K562 (cell line): ENCODE measurements around the gene LYPD5.

Experiments
- CBX8 ChIP-seq: fragments of 200-600 bp; sonication (generic); IDR thresholded peaks from 2 replicates; pipeline ENCODE4 v1.6.1; 2012; ENCODE audit warnings: borderline replicate concordance, mixed run types, low read depth, mild to moderate bottlenecking, moderate library complexity, mixed read lengths, low read length, control low read depth, inconsistent platforms; ENCODE audit not compliant: poor library complexity, severe bottlenecking; ENCODE audit errors: extremely low read depth
- CREM ChIP-seq: IDR thresholded peaks from 2 replicates; pipeline ENCODE4 v1.6.1; 2014; ENCODE audit warnings: antibody characterized with exemption, low read depth
- DEAF1 ChIP-seq: fragments of 450-650 bp; formaldehyde crosslinking; IDR thresholded peaks from 2 replicates; pipeline ENCODE4 v1.4.0; 2020; ENCODE audit warnings: mild to moderate bottlenecking, moderate library complexity
- EZH2 ChIP-seq: IDR thresholded peaks from 2 replicates; pipeline ENCODE4 v1.6.1; 2012; ENCODE audit warnings: low read depth, mild to moderate bottlenecking, inconsistent platforms, low read length, borderline replicate concordance
- JUND ChIP-seq, 2 experiments: IDR thresholded peaks; 2 replicates in 1 of 2; 3 replicates in 1 of 2; pipeline ENCODE4 v1.6.1; 2011; ENCODE audit warnings: borderline replicate concordance in 2 of 2, low read depth in 2 of 2, low read length in 2 of 2, improper control_type of control experiment in 1 of 2, missing biosample characterization in 1 of 2, missing genetic modification characterization in 1 of 2, missing genetic modification reagents in 1 of 2
- NONO ChIP-seq, 2 experiments: fragments of 200-400 bp in 1 of 2; fragments of 450-650 bp in 1 of 2; formaldehyde crosslinking in 1 of 2; IDR thresholded peaks; 2 replicates each; pipeline ENCODE4 v1.6.1; 2017; ENCODE audit warnings: low read depth in 2 of 2, mild to moderate bottlenecking in 2 of 2, moderate library complexity in 2 of 2, low read length in 1 of 2
- NR4A1 ChIP-seq, 2 experiments: fragments of 250-450 bp in 1 of 2; fragments of 450-650 bp in 1 of 2; sonication (Bioruptor Pico) in 1 of 2; IDR thresholded peaks; 2 replicates each; pipeline versions ENCODE4 v1.4.0 to v1.6.1; 2016 to 2020; ENCODE audit warnings: mild to moderate bottlenecking in 2 of 2, missing compliant biosample characterization in 1 of 2, missing genetic modification characterization in 1 of 2, moderate library complexity in 1 of 2
- POLR2AphosphoS5 ChIP-seq: IDR thresholded peaks from 2 replicates; pipeline ENCODE4 v1.6.1; 2011; ENCODE audit warnings: mild to moderate bottlenecking, low read depth, low read length, moderate library complexity; ENCODE audit not compliant: control insufficient read depth, insufficient read depth
- PRDM10 ChIP-seq: fragments of 450-650 bp; IDR thresholded peaks from 2 replicates; pipeline ENCODE4 v1.6.1; 2018; ENCODE audit not compliant: partially characterized antibody
- RAD21 ChIP-seq, 2 experiments: fragments of 250-450 bp in 1 of 2; fragments of 450-650 bp in 1 of 2; sonication (Bioruptor Pico) in 1 of 2; formaldehyde crosslinking in 1 of 2; IDR thresholded peaks in 1 of 2; conservative IDR thresholded peaks in 1 of 2; 2 replicates each; pipeline versions ENCODE4 v1.4.0 to v1.8.0; 2020 to 2022; ENCODE audit warnings: mild to moderate bottlenecking in 2 of 2, moderate library complexity in 1 of 2
- ZNF184 ChIP-seq: sonication (generic); formaldehyde crosslinking; IDR thresholded peaks from 2 replicates; pipeline ENCODE4 v1.5.0; 2020; ENCODE audit warnings: missing genetic modification reagents
- TF ChIP-seq, protein P1 (sequence below): sonication (generic); formaldehyde crosslinking; IDR thresholded peaks from 2 replicates; pipeline ENCODE4 v1.5.0; 2020; ENCODE audit warnings: missing genetic modification reagents
- TF ChIP-seq, protein P2 (sequence below), 3 experiments: IDR thresholded peaks in 2 of 3; conservative IDR thresholded peaks in 1 of 3; 2 replicates each; pipeline ENCODE4 v1.5.1; 2011 to 2012; ENCODE audit warnings: low read length in 3 of 3, mild to moderate bottlenecking in 3 of 3, control low read depth in 2 of 3, improper control_type of control experiment in 1 of 3, inconsistent platforms in 1 of 3, low read depth in 1 of 3, mixed read lengths in 1 of 3, moderate library complexity in 1 of 3; ENCODE audit not compliant: insufficient read depth in 2 of 3

GRCh38 chr19:43754503-43755255 lies 47.6 kb downstream of the LYPD5 start, which contains the start of gene SMG9:
- TF ChIP-seq NONO (IDR thresholded peaks at IDR 0.05; ENCODE audit: low read depth in 2 of 2, low read length in 1 of 2) (no peak; a peak in 1 of 4 replicates), CREM (peak; percentile 76; the same call in 1 of the 2 replicates), RAD21 (CRISPR knock-in tag; conservative IDR thresholded peaks at IDR 0.05 in 1 of 2, IDR thresholded peaks at IDR 0.05 in 1 of 2) (no peak), ZNF184 (no peak), CBX8 (no peak), PRDM10 (no peak), POLR2AphosphoS5 (peak; percentile 65), EZH2 (no peak), JUND (IDR thresholded peaks at IDR 0.05; ENCODE audit: borderline replicate concordance, low read depth, low read length) (peak; percentile 37; the same call in 1 of the 2 replicates), JUND (tag; IDR thresholded peaks at IDR 0.05; ENCODE audit: borderline replicate concordance, low read depth, low read length) (peak; percentile 38; the same call in 1 of the 3 replicates), NR4A1 (CRISPR knock-in tag; IDR thresholded peaks at IDR 0.05) (no peak), NR4A1 (tag; IDR thresholded peaks at IDR 0.05) (no peak), DEAF1 (CRISPR knock-in tag) (no peak)
- TF ChIP-seq, protein P1, sequence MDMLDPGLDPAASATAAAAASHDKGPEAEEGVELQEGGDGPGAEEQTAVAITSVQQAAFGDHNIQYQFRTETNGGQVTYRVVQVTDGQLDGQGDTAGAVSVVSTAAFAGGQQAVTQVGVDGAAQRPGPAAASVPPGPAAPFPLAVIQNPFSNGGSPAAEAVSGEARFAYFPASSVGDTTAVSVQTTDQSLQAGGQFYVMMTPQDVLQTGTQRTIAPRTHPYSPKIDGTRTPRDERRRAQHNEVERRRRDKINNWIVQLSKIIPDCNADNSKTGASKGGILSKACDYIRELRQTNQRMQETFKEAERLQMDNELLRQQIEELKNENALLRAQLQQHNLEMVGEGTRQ (CRISPR knock-in tag), result peak; percentile 38; the same call in 1 of the 2 replicates
- TF ChIP-seq, protein P2, sequence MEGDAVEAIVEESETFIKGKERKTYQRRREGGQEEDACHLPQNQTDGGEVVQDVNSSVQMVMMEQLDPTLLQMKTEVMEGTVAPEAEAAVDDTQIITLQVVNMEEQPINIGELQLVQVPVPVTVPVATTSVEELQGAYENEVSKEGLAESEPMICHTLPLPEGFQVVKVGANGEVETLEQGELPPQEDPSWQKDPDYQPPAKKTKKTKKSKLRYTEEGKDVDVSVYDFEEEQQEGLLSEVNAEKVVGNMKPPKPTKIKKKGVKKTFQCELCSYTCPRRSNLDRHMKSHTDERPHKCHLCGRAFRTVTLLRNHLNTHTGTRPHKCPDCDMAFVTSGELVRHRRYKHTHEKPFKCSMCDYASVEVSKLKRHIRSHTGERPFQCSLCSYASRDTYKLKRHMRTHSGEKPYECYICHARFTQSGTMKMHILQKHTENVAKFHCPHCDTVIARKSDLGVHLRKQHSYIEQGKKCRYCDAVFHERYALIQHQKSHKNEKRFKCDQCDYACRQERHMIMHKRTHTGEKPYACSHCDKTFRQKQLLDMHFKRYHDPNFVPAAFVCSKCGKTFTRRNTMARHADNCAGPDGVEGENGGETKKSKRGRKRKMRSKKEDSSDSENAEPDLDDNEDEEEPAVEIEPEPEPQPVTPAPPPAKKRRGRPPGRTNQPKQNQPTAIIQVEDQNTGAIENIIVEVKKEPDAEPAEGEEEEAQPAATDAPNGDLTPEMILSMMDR (IDR thresholded peaks at IDR 0.05 in 2 of 3, conservative IDR thresholded peaks at IDR 0.05 in 1 of 3; ENCODE audit: insufficient read depth in 2 of 3, low read depth in 1 of 3, low read length in 3 of 3), result no peak
